SK-N-SH treated with all-trans-retinoic acid at 6 μM for 48 hours (cell line): ENCODE measurements around the gene NOP10.
A peak's percentile ranks its signal among the peaks of the same experiment; 100 is the strongest.

ENCODE experiments used
- ATAC-seq: fragments of 200-7000 bp; cut with Tn5 transposase; 3 replicates; pipeline ENCODE4 v1.9.1; 2020; ENCODE audit warnings: mild to moderate bottlenecking, moderate library complexity
- ARNTL ChIP-seq: fragments of 450-650 bp; formaldehyde crosslinking; IDR thresholded peaks from 2 replicates; pipeline ENCODE4 v1.5.0; 2020; ENCODE audit warnings: low read depth, mild to moderate bottlenecking, moderate library complexity, borderline replicate concordance
- BACH2 ChIP-seq: fragments of 250-450 bp; sonication (Bioruptor Pico); IDR thresholded peaks from 2 replicates; pipeline ENCODE4 v1.9.0; 2021; ENCODE audit warnings: mild to moderate bottlenecking, borderline replicate concordance
- CSDC2 ChIP-seq: fragments of 250-450 bp; sonication (Bioruptor Pico); IDR thresholded peaks from 2 replicates; pipeline ENCODE4 v1.5.0; 2020; ENCODE audit warnings: mild to moderate bottlenecking, moderate library complexity
- ESRRG ChIP-seq: fragments of 250-450 bp; sonication (Bioruptor Pico); IDR thresholded peaks from 2 replicates; pipeline ENCODE4 v1.6.1; 2021; ENCODE audit warnings: mild to moderate bottlenecking
- GLIS3 ChIP-seq: fragments of 250-450 bp; sonication (Bioruptor Pico); IDR thresholded peaks from 2 replicates; pipeline ENCODE4 v1.5.0; 2020; ENCODE audit warnings: mild to moderate bottlenecking, moderate library complexity
- ISL1 ChIP-seq: fragments of 250-450 bp; sonication (Bioruptor Pico); IDR thresholded peaks from 2 replicates; pipeline ENCODE4 v2.1.2; 2022; ENCODE audit warnings: mild to moderate bottlenecking, moderate library complexity
- OSR1 ChIP-seq: fragments of 250-450 bp; sonication (Bioruptor Pico); IDR thresholded peaks from 2 replicates; pipeline ENCODE4 v1.8.0; 2022; ENCODE audit warnings: moderate library complexity, mild to moderate bottlenecking, inconsistent platforms
- PPARA ChIP-seq: fragments of 250-450 bp; sonication (Bioruptor Pico); IDR thresholded peaks from 2 replicates; pipeline ENCODE4 v1.5.0; 2020; ENCODE audit warnings: mild to moderate bottlenecking, borderline replicate concordance
- RARB ChIP-seq: fragments of 250-450 bp; sonication (Bioruptor Pico); IDR thresholded peaks from 2 replicates; pipeline ENCODE4 v1.8.0; 2021; ENCODE audit warnings: mild to moderate bottlenecking, moderate library complexity
- SNAI2 ChIP-seq: fragments of 250-450 bp; sonication (Bioruptor Pico); IDR thresholded peaks from 2 replicates; pipeline ENCODE4 v1.5.0; 2020; ENCODE audit warnings: mild to moderate bottlenecking, moderate library complexity
- TOX ChIP-seq: fragments of 250-450 bp; sonication (Bioruptor Pico); IDR thresholded peaks from 2 replicates; pipeline ENCODE4 v1.8.0; 2021; ENCODE audit warnings: mild to moderate bottlenecking, moderate library complexity, borderline replicate concordance
- ZC3H10 ChIP-seq: fragments of 250-450 bp; sonication (Bioruptor Pico); IDR thresholded peaks from 2 replicates; pipeline ENCODE4 v1.5.1; 2021; ENCODE audit warnings: mild to moderate bottlenecking, moderate library complexity
- ZFP3 ChIP-seq: fragments of 250-450 bp; sonication (Bioruptor Pico); IDR thresholded peaks from 2 replicates; pipeline ENCODE4 v1.5.0; 2020; ENCODE audit warnings: mild to moderate bottlenecking, moderate library complexity
- ZFP30 ChIP-seq: fragments of 450-650 bp; formaldehyde crosslinking; IDR thresholded peaks from 2 replicates; pipeline ENCODE4 v1.5.0; 2022; ENCODE audit warnings: mild to moderate bottlenecking, moderate library complexity
- ZNF565 ChIP-seq: fragments of 450-650 bp; formaldehyde crosslinking; conservative IDR thresholded peaks from 2 replicates; pipeline ENCODE4 v1.5.0; 2020; ENCODE audit warnings: low read depth, mild to moderate bottlenecking, moderate library complexity
- ZNF70 ChIP-seq: fragments of 450-650 bp; formaldehyde crosslinking; IDR thresholded peaks from 2 replicates; pipeline ENCODE4 v1.5.0; 2020; ENCODE audit warnings: mild to moderate bottlenecking, moderate library complexity
- ZNF8 ChIP-seq: fragments of 450-650 bp; formaldehyde crosslinking; IDR thresholded peaks from 2 replicates; pipeline ENCODE4 v1.5.0; 2020; ENCODE audit warnings: mild to moderate bottlenecking, moderate library complexity
- TF ChIP-seq, protein P1 (sequence below): fragments of 250-450 bp; sonication (Bioruptor Pico); IDR thresholded peaks from 2 replicates; pipeline ENCODE4 v1.5.1; 2020; ENCODE audit warnings: low read depth, mild to moderate bottlenecking, moderate library complexity
- TF ChIP-seq, protein P2 (sequence below): fragments of 250-450 bp; sonication (Bioruptor Pico); IDR thresholded peaks from 2 replicates; pipeline ENCODE4 v1.8.0; 2021; ENCODE audit warnings: low read depth, mild to moderate bottlenecking, moderate library complexity, borderline replicate concordance
- TF ChIP-seq, protein P3 (sequence below): fragments of 250-450 bp; sonication (Bioruptor Pico); IDR thresholded peaks from 2 replicates; pipeline ENCODE4 v1.8.0; 2020; ENCODE audit warnings: mild to moderate bottlenecking, moderate library complexity, borderline replicate concordance
- TF ChIP-seq, protein P4 (sequence below): fragments of 250-450 bp; sonication (Bioruptor Pico); IDR thresholded peaks from 2 replicates; pipeline ENCODE4 v1.5.0; 2020; ENCODE audit warnings: mild to moderate bottlenecking, moderate library complexity
- TF ChIP-seq, protein P5 (sequence below): fragments of 250-450 bp; sonication (Bioruptor Pico); IDR thresholded peaks from 2 replicates; pipeline ENCODE4 v1.5.1; 2021; ENCODE audit warnings: mild to moderate bottlenecking, moderate library complexity

NOP10 gene

DNA sequence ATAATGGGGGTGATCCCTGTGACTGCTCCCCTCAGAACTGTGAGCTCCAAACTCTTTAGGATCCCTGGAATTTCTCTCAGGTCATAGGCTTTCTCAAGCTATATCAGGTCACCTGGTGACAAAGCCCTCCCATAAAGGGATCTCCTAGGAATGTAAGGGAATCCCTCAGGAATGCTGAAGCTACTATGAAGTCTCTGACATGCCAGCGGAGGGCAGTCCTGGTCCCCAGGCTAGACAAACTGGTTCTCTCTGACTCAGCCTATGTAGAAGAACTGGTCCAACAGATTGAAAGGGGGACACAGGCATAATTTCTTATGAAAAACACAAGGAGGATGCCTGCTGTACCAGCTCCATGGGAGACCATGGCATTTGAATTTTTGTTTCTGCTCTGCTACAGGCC, 17.4 kb upstream of the NOP10 start:
- TF ChIP-seq ZC3H10 (CRISPR knock-in tag) (no peak), ZFP3 (CRISPR knock-in tag) (no peak), BACH2 (no peak), RARB (CRISPR knock-in tag) (no peak), OSR1 (no peak), ESRRG (CRISPR knock-in tag) (no peak), ZNF70 (CRISPR knock-in tag) (no peak), CSDC2 (CRISPR knock-in tag) (no peak), GLIS3 (no peak), TOX (CRISPR knock-in tag) (no peak), ZFP30 (CRISPR knock-in tag) (no peak), ZNF565 (CRISPR knock-in tag) (no peak), ISL1 (CRISPR knock-in tag) (no peak), PPARA (CRISPR knock-in tag) (no peak)
- TF ChIP-seq, protein P1, sequence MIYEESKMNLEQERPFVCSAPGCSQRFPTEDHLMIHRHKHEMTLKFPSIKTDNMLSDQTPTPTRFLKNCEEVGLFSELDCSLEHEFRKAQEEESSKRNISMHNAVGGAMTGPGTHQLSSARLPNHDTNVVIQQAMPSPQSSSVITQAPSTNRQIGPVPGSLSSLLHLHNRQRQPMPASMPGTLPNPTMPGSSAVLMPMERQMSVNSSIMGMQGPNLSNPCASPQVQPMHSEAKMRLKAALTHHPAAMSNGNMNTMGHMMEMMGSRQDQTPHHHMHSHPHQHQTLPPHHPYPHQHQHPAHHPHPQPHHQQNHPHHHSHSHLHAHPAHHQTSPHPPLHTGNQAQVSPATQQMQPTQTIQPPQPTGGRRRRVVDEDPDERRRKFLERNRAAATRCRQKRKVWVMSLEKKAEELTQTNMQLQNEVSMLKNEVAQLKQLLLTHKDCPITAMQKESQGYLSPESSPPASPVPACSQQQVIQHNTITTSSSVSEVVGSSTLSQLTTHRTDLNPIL (CRISPR knock-in tag), result no peak
- TF ChIP-seq, protein P2, sequence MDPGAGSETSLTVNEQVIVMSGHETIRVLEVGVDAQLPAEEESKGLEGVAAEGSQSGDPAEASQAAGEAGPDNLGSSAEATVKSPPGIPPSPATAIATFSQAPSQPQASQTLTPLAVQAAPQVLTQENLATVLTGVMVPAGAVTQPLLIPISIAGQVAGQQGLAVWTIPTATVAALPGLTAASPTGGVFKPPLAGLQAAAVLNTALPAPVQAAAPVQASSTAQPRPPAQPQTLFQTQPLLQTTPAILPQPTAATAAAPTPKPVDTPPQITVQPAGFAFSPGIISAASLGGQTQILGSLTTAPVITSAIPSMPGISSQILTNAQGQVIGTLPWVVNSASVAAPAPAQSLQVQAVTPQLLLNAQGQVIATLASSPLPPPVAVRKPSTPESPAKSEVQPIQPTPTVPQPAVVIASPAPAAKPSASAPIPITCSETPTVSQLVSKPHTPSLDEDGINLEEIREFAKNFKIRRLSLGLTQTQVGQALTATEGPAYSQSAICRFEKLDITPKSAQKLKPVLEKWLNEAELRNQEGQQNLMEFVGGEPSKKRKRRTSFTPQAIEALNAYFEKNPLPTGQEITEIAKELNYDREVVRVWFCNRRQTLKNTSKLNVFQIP (CRISPR knock-in tag), result no peak
- TF ChIP-seq, protein P3, sequence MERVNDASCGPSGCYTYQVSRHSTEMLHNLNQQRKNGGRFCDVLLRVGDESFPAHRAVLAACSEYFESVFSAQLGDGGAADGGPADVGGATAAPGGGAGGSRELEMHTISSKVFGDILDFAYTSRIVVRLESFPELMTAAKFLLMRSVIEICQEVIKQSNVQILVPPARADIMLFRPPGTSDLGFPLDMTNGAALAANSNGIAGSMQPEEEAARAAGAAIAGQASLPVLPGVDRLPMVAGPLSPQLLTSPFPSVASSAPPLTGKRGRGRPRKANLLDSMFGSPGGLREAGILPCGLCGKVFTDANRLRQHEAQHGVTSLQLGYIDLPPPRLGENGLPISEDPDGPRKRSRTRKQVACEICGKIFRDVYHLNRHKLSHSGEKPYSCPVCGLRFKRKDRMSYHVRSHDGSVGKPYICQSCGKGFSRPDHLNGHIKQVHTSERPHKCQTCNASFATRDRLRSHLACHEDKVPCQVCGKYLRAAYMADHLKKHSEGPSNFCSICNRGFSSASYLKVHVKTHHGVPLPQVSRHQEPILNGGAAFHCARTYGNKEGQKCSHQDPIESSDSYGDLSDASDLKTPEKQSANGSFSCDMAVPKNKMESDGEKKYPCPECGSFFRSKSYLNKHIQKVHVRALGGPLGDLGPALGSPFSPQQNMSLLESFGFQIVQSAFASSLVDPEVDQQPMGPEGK (CRISPR knock-in tag), result no peak
- ATAC-seq, result 0 out of 3 replicates have a peak, but pooled peaks have one; percentile 28

DNA sequence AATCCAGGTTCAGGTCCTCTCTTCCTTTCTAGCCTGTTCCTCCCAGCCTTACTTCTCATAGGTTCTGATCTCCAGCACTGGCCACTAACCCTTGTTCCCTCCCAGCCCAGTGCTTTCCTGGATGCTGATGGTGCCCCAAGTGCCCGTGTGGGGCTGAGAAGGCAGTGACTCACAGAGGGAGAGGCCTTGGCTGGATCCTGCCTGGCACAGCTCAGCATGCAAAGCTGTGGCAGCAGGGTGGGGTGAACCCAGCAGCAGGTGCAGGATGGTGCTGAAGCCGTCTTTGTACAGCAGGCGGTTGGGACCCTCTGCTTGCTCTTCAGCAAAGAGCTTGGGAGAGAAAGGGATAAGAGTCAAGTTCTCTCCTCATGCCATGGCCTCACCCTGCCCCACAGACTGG, 16.5 kb upstream of the NOP10 start:
- no peak for ATAC-seq
- TF ChIP-seq CSDC2 (CRISPR knock-in tag), result no peak
- TF ChIP-seq ESRRG (CRISPR knock-in tag), result no peak
- TF ChIP-seq, protein P4, sequence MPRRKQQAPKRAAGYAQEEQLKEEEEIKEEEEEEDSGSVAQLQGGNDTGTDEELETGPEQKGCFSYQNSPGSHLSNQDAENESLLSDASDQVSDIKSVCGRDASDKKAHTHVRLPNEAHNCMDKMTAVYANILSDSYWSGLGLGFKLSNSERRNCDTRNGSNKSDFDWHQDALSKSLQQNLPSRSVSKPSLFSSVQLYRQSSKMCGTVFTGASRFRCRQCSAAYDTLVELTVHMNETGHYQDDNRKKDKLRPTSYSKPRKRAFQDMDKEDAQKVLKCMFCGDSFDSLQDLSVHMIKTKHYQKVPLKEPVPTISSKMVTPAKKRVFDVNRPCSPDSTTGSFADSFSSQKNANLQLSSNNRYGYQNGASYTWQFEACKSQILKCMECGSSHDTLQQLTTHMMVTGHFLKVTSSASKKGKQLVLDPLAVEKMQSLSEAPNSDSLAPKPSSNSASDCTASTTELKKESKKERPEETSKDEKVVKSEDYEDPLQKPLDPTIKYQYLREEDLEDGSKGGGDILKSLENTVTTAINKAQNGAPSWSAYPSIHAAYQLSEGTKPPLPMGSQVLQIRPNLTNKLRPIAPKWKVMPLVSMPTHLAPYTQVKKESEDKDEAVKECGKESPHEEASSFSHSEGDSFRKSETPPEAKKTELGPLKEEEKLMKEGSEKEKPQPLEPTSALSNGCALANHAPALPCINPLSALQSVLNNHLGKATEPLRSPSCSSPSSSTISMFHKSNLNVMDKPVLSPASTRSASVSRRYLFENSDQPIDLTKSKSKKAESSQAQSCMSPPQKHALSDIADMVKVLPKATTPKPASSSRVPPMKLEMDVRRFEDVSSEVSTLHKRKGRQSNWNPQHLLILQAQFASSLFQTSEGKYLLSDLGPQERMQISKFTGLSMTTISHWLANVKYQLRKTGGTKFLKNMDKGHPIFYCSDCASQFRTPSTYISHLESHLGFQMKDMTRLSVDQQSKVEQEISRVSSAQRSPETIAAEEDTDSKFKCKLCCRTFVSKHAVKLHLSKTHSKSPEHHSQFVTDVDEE (CRISPR knock-in tag), result no peak
- TF ChIP-seq, protein P2 (CRISPR knock-in tag), result no peak
- TF ChIP-seq ZNF565 (CRISPR knock-in tag), result no peak
- TF ChIP-seq, protein P5, sequence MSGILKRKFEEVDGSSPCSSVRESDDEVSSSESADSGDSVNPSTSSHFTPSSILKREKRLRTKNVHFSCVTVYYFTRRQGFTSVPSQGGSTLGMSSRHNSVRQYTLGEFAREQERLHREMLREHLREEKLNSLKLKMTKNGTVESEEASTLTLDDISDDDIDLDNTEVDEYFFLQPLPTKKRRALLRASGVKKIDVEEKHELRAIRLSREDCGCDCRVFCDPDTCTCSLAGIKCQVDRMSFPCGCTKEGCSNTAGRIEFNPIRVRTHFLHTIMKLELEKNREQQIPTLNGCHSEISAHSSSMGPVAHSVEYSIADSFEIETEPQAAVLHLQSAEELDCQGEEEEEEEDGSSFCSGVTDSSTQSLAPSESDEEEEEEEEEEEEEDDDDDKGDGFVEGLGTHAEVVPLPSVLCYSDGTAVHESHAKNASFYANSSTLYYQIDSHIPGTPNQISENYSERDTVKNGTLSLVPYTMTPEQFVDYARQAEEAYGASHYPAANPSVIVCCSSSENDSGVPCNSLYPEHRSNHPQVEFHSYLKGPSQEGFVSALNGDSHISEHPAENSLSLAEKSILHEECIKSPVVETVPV, result no peak
- TF ChIP-seq OSR1, result no peak
- no peak for TF ChIP-seq BACH2
- no peak for TF ChIP-seq RARB (CRISPR knock-in tag)
- TF ChIP-seq ZC3H10 (CRISPR knock-in tag), result no peak
- TF ChIP-seq GLIS3, result no peak
- TF ChIP-seq, protein P3 (CRISPR knock-in tag), result no peak
- TF ChIP-seq ARNTL (CRISPR knock-in tag), result no peak
- no peak for TF ChIP-seq ZFP3 (CRISPR knock-in tag)
- TF ChIP-seq ZFP30 (CRISPR knock-in tag), result no peak
- no peak for TF ChIP-seq SNAI2 (CRISPR knock-in tag)
- no peak for TF ChIP-seq ZNF8
